Measurements from ENCODE around the gene NOL9.
A peak's percentile ranks its signal among the peaks of the same experiment; 100 is the strongest.
"Not testable (repeated sequence)": the region's sequence is repeated elsewhere in the genome, so short reads cannot be mapped to it uniquely, and the experiment has no call there.

NOL9 gene

DNA sequence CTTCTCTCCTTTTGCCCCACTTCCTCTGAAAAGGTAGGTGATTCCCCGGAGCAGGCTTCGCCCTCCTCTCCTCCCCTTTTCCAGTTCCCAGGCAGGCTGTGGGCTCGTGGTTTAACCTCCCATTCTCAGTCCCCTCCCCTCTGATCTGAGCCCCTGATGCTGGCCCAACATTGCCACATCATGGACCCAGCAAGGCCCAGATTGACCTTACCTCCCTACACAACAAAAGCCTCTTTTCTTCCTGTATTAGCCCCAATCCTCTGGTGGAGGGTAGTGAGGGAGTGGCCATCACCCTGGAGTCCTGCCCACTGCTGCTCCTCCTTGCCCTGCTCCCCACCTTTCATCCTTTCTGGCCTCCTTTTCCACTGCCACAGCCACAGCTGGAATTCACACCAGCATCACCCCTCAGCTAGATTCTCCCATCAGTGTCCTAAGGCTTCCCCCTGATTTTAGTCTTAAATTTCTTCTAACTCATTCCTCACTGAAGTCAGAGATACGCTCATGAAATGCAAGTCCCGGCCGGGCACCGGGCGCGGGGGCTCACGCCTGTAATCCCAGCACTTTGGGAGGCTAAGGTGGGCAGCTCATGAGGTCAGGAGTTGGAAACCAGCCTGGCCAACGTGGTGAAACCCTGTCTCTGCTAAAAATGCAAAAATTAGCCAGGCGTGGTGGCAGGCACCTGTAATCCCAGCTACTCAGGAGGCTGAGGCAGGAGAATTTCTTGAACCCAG lies 18.5 kb upstream of the NOL9 start:
- DNase-seq (ENCODE audit: low spot score): no peak
- TF ChIP-seq, protein P1, sequence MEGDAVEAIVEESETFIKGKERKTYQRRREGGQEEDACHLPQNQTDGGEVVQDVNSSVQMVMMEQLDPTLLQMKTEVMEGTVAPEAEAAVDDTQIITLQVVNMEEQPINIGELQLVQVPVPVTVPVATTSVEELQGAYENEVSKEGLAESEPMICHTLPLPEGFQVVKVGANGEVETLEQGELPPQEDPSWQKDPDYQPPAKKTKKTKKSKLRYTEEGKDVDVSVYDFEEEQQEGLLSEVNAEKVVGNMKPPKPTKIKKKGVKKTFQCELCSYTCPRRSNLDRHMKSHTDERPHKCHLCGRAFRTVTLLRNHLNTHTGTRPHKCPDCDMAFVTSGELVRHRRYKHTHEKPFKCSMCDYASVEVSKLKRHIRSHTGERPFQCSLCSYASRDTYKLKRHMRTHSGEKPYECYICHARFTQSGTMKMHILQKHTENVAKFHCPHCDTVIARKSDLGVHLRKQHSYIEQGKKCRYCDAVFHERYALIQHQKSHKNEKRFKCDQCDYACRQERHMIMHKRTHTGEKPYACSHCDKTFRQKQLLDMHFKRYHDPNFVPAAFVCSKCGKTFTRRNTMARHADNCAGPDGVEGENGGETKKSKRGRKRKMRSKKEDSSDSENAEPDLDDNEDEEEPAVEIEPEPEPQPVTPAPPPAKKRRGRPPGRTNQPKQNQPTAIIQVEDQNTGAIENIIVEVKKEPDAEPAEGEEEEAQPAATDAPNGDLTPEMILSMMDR (IDR thresholded peaks at IDR 0.05; ENCODE audit: extremely low read depth, insufficient read depth, missing control alignments): no peak
- in situ Hi-C loops (cut with MboI; ENCODE audit: low pct_unique_long_range_greater_than_20kb, low sequenced_read_pairs, unreplicated experiment): no loop called here

DNA sequence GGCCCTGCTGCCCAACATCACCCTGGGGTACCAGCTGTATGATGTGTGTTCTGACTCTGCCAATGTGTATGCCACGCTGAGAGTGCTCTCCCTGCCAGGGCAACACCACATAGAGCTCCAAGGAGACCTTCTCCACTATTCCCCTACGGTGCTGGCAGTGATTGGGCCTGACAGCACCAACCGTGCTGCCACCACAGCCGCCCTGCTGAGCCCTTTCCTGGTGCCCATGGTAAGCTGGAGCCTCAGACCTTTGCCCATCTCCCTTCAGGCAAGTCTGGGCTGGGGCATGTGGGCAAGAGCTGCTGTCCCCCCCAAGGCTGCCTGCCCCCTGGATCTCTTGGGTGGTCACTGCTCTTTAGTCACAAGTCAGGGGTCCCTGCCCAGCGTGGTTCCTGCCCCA lies 16.7 kb upstream of the NOL9 start:
- no peak for DNase-seq (ENCODE audit: low spot score)
- in situ Hi-C loops (cut with MboI; ENCODE audit: low pct_unique_long_range_greater_than_20kb, low sequenced_read_pairs, unreplicated experiment): no loop called here
- TF ChIP-seq, protein P1 (IDR thresholded peaks at IDR 0.05; ENCODE audit: extremely low read depth, insufficient read depth, missing control alignments): no peak

DNA sequence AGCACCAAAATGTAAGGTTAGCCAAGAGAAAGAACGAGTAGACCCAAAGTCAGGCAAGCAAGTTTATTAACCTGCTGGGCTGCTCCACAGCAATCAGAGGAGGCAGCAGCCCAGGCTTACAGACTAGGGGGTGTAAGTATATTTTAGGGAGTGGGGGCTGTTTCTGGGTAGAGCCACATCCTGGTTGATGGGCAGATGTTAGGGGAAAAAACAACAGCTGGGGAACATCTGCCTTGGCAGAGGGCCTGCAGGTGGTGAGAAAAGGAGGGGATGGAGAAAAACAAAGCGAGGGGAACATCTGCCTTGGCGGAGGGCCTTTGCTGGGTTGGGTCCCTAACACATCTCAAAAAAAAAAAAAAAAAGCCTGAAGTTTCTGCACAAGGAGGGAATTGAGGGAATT lies 15.8 kb upstream of the NOL9 start:
- TF ChIP-seq, protein P1 (IDR thresholded peaks at IDR 0.05; ENCODE audit: extremely low read depth, insufficient read depth, missing control alignments): no peak
- in situ Hi-C loops (cut with MboI; ENCODE audit: low pct_unique_long_range_greater_than_20kb, low sequenced_read_pairs, unreplicated experiment): no loop called here
- peak; percentile 4 for DNase-seq (ENCODE audit: low spot score)

DNA sequence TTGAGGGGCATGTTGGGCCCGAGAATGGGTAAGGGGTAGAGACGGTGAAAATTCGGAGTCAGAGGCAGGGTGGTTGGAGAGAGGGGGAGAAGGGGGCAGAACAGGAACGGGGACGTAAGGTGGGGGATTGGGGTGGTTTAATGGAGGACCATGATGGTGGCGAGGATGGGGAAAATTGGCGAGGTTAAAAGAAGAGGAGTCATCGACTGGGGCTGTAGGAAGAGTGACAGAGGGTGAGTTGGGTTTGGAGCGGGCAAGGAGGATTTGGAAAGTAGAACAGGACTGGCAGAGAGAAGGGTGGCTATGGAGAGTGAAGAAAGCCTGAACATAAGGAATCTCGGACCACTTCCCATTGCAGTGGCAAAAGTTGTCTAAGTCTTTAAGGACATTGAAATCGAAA lies 14.7 kb upstream of the NOL9 start:
- no peak for DNase-seq (ENCODE audit: low spot score)
- TF ChIP-seq, protein P1 (IDR thresholded peaks at IDR 0.05; ENCODE audit: extremely low read depth, insufficient read depth, missing control alignments): no peak
- in situ Hi-C loops (cut with MboI; ENCODE audit: low pct_unique_long_range_greater_than_20kb, low sequenced_read_pairs, unreplicated experiment): no loop called here

DNA sequence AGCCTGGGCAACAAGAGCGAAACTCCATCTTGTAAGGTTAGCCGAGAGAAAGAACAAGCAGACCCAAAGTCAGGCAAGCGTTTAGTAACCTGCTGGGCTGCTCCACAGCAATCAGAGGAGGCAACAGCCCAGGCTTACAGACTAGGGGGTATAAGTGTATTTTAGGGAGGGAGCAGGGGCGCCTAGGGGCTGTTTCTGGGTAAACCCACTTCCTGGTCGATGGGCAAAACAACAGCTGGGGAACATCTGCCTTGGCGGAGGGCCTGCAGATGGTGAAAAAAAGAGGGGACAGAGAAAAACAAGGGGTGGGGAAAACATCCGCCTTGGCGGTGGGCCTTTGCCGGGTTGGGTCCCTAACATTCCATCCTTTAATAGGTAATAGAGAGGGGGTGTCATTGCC lies 6.0 kb upstream of the NOL9 start:
- DNase-seq (ENCODE audit: low spot score): no peak
- in situ Hi-C loops (cut with MboI; ENCODE audit: low pct_unique_long_range_greater_than_20kb, low sequenced_read_pairs, unreplicated experiment): no loop called here
- TF ChIP-seq, protein P1 (IDR thresholded peaks at IDR 0.05; ENCODE audit: extremely low read depth, insufficient read depth, missing control alignments): no peak

DNA sequence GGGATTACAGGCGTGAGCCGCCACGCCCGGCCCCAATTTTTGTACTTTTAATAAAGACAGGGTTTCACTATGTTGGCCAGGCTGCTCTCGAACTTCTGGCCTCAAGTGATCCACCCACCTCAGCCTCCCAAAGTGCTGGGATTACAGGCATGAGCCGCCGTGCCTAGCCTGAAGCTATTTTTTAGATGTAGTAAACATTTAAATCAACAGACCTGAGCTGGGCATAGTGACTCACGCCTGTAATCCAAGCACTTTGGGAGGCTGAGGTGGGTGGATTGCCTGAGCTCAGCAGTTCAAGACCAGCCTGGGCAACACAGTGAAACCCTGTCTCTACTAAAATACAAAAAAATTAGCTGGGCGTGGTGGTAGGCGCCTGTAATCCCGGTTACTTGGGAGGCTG lies 4.8 kb upstream of the NOL9 start:
- DNase-seq (ENCODE audit: low spot score); in situ Hi-C loops (cut with MboI; ENCODE audit: low pct_unique_long_range_greater_than_20kb, low sequenced_read_pairs, unreplicated experiment): not testable (repeated sequence)

DNA sequence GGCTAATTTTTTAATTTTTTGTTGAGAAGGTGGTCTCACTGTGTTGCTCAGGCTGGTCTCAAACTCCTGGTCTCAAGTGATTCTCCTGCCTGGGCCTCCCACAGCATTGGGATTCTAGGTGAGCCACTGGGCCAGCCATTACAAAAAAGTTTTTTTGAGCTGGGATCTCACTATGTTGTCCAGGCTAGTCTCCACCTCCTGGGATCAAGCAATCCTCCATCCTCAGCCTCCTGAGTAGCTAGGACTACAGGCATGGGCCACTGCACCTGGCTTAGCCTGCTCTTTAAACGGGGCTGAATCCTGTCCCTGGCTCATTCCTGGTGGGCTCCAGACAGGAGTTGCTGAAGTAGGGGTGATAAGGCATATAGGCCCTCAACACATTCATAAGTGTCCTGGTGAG lies 3.3 kb upstream of the NOL9 start:
- in situ Hi-C loops (cut with MboI; ENCODE audit: low pct_unique_long_range_greater_than_20kb, low sequenced_read_pairs, unreplicated experiment): no loop called here
- no peak for DNase-seq (ENCODE audit: low spot score)
- TF ChIP-seq, protein P1 (IDR thresholded peaks at IDR 0.05; ENCODE audit: extremely low read depth, insufficient read depth, missing control alignments): no peak

Data from GM13977 (cell line).